Esophagus muscularis mucosa (tissue), 4 donors: Measurements from ENCODE around the gene STK39. TPM values are rescaled to one million over a fixed set of nuclear protein-coding genes. Genes with fewer than 3 reads are reported as not detected.
A peak's percentile ranks its signal among the peaks of the same experiment; 100 is the strongest.

Experiments used
- DNase-seq: peaks from one replicate; pipeline ENCODE4 v3.0.0-alpha.2; 2017; ENCODE audit errors: extremely low spot score
- H3K27ac ChIP-seq, 4 donors: fragments of 200-600 bp; sonication (generic); replicated peaks in 1 of 4; 1 replicate in 3 of 4; 2 replicates in 1 of 4; pipeline ENCODE4 v1.5.1; 2016 to 2019; ENCODE audit warnings: mild to moderate bottlenecking in 1 of 4
- H3K27me3 ChIP-seq, 4 donors: fragments of 200-600 bp; sonication (generic); one replicate each; pipeline versions ENCODE4 v1.5.1 to v1.6.0; 2016 to 2019
- H3K36me3 ChIP-seq, 4 donors: fragments of 200-600 bp; sonication (generic); one replicate each; pipeline ENCODE4 v1.5.1; 2016 to 2019
- H3K4me1 ChIP-seq, 4 donors: fragments of 200-600 bp; sonication (generic); one replicate each; pipeline ENCODE4 v1.5.1; 2016 to 2019
- H3K4me3 ChIP-seq, 4 donors: fragments of 200-600 bp; sonication (generic); 1 replicate in 2 of 4; 2 replicates in 2 of 4; pipeline ENCODE4 v1.5.1; 2016 to 2019; ENCODE audit warnings: mild to moderate bottlenecking in 4 of 4, moderate library complexity in 1 of 4
- H3K9me3 ChIP-seq, 4 donors: fragments of 200-600 bp; sonication (generic); 1 replicate in 3 of 4; 2 replicates in 1 of 4; pipeline ENCODE4 v1.5.1; 2016 to 2019
- CTCF ChIP-seq, 3 experiments: fragments of 200-600 bp in 2 of 3; fragments of 450-650 bp in 1 of 3; sonication (generic) in 2 of 3; IDR thresholded peaks; one replicate each; pipeline ENCODE4 v1.5.1; 2017 to 2019; ENCODE audit warnings: antibody characterized with exemption in 3 of 3, mild to moderate bottlenecking in 2 of 3, moderate library complexity in 1 of 3
- EP300 ChIP-seq: sonication (generic); formaldehyde crosslinking; IDR thresholded peaks from one replicate; pipeline ENCODE4 v1.6.1; 2017; ENCODE audit warnings: antibody characterized with exemption
- POLR2A ChIP-seq: fragments of 450-650 bp; IDR thresholded peaks from one replicate; pipeline ENCODE4 v1.6.1; 2017; ENCODE audit warnings: antibody characterized with exemption, moderate library complexity, mild to moderate bottlenecking, low read depth
- POLR2AphosphoS5 ChIP-seq, 2 donors: sonication (generic); formaldehyde crosslinking; IDR thresholded peaks; one replicate each; pipeline ENCODE4 v1.6.1; 2017; ENCODE audit warnings: antibody characterized with exemption in 2 of 2
- WGBS: methylation state at CpG from one replicate; pipeline ENCODE4 v1.1.5; 2018; 5-methylcytosine and 5-hydroxymethylcytosine counted together
- intact Hi-C: fragments of 100-400 bp; cut with DNase I; formaldehyde crosslinking; loops from one replicate; pipeline ENCODE4 v1.15.1; 2023
- total RNA-seq, 4 donors: library from RNA; depleted of rRNA; stranded (reverse); fragments of >200 nt; gene quantifications; one replicate each; pipeline versions ENCODE4 v1.1.0 to v1.2.1, GENCODE V29; 2016

STK39 gene
- total RNA-seq, 4 donors from 2014 or later, result 32.5 to 49.1 (median 41.5) TPM

GRCh38 chr2:168256448-168256847 lies 9.1 kb upstream of the STK39 start:
- DNase-seq, result peak; percentile 82
- Histone ChIP-seq H3K27me3 (no peaks in the 10 kb centered on the region), H3K27ac (no peak overlapping the region), H3K9me3 (peaks cover 0 to 19% (median 17%) of the 10 kb centered on the region in 4 donors), H3K36me3 (no peaks in the 10 kb centered on the region), H3K4me3 (no peak overlapping the region), H3K4me1 (peaks cover 0 to 6% (median 0%) of the 10 kb centered on the region in 4 donors)
- 68% methylated on average over 2 of the region's 2 CpGs for WGBS
- intact Hi-C loops, result loop anchor here (10.0 kb wide), 1 partner anchor 78 kb away; no protein-coding TSS in a partner anchor
- TF ChIP-seq POLR2A (no peak), POLR2AphosphoS5 (IDR thresholded peaks at IDR 0.05) (no peak), CTCF (IDR thresholded peaks at IDR 0.05) (no peak), EP300 (no peak)

- Histone ChIP-seq H3K9me3 (peaks cover 0 to 19% (median 17%) of the 10 kb centered on the region in 4 donors), H3K36me3 (no peaks in the 10 kb centered on the region), H3K4me1 (peaks cover 0 to 6% (median 0%) of the 10 kb centered on the region in 4 donors), H3K27ac (no peak overlapping the region), H3K4me3 (no peak overlapping the region), H3K27me3 (no peaks in the 10 kb centered on the region)
- DNase-seq, result peak; percentile 14
- intact Hi-C loops, result loop anchor here (10.0 kb wide), 1 partner anchor 79 kb away; no protein-coding TSS in a partner anchor
- 77% methylated on average over 3 of the region's 3 CpGs for WGBS
- TF ChIP-seq CTCF (IDR thresholded peaks at IDR 0.05), result no peak
- no peak for TF ChIP-seq POLR2AphosphoS5 (IDR thresholded peaks at IDR 0.05)
- TF ChIP-seq EP300, result no peak
- no peak for TF ChIP-seq POLR2A
These were observed 8.5 kb upstream of the STK39 start for GRCh38 chr2:168255866-168256265.

- peaks cover 0 to 19% (median 17%) of the 10 kb centered on the region in 4 donors for H3K9me3 ChIP-seq
- no peaks in the 10 kb centered on the region for H3K36me3 ChIP-seq
- peaks cover 0 to 6% (median 0%) of the 10 kb centered on the region in 4 donors for H3K4me1 ChIP-seq
- TF ChIP-seq POLR2A (no peak), POLR2AphosphoS5 (IDR thresholded peaks at IDR 0.05) (no peak), CTCF (IDR thresholded peaks at IDR 0.05) (no peak), EP300 (no peak)
- peak; percentile 79 for DNase-seq
- H3K27ac ChIP-seq, result no peak overlapping the region
- no peaks in the 10 kb centered on the region for H3K27me3 ChIP-seq
- WGBS, result 96% methylated on average over 8 of the region's 8 CpGs
- intact Hi-C loops, result loop anchor here (10.0 kb wide), 1 partner anchor 80 kb away; no protein-coding TSS in a partner anchor
- no peak overlapping the region for H3K4me3 ChIP-seq
These were observed 7.7 kb upstream of the STK39 start for GRCh38 chr2:168255103-168255502.

- H3K36me3 ChIP-seq, result no peaks in the 10 kb centered on the region
- DNase-seq, result peak; percentile 4
- H3K9me3 ChIP-seq, result peaks cover 0 to 12% (median 11%) of the 10 kb centered on the region in 4 donors
- WGBS, result 71% methylated on average over 3 of the region's 3 CpGs
- H3K27ac ChIP-seq, result no peak overlapping the region
- no peak for TF ChIP-seq EP300
- H3K27me3 ChIP-seq, result no peaks in the 10 kb centered on the region
- intact Hi-C loops, result loop anchor here (10.0 kb wide), 1 partner anchor 80 kb away; no protein-coding TSS in a partner anchor
- H3K4me1 ChIP-seq, result peaks cover 0 to 6% (median 5%) of the 10 kb centered on the region in 4 donors
- no peak overlapping the region for H3K4me3 ChIP-seq
These were observed 7.0 kb upstream of the STK39 start for GRCh38 chr2:168254158-168254935.

- intact Hi-C loops, result loop anchor here (10.0 kb wide), 1 partner anchor 81 kb away; no protein-coding TSS in a partner anchor
- H3K4me1 ChIP-seq, result peaks cover 6 to 16% (median 11%) of the 10 kb centered on the region in 4 donors
- no peak overlapping the region for H3K27ac ChIP-seq
- H3K9me3 ChIP-seq, result peaks cover 0 to 2% (median under 1%) of the 10 kb centered on the region in 4 donors
- H3K4me3 ChIP-seq, result no peak overlapping the region
- TF ChIP-seq CTCF (IDR thresholded peaks at IDR 0.05), result no peak
- no peak for TF ChIP-seq EP300
- no peak for TF ChIP-seq POLR2AphosphoS5 (IDR thresholded peaks at IDR 0.05)
- TF ChIP-seq POLR2A, result no peak
- DNase-seq, result peak; percentile 8
- 88% methylated on average over 2 of the region's 2 CpGs for WGBS
- H3K36me3 ChIP-seq, result no peaks in the 10 kb centered on the region
- H3K27me3 ChIP-seq, result no peaks in the 10 kb centered on the region
These were observed 6.0 kb upstream of the STK39 start for GRCh38 chr2:168253379-168253778.
